Activated CD4-positive, alpha-beta T cell treated with anti-CD3 and anti-CD28 coated beads for 24 hours (primary cell): Measurements from ENCODE around the gene DEPDC5.

Experiments
- DNase-seq, 2 donors: peaks; one replicate each; pipeline ENCODE4 v3.0.0-alpha.2; 2020; ENCODE audit warnings: low read depth in 2 of 2

The DEPDC5 gene

DNA sequence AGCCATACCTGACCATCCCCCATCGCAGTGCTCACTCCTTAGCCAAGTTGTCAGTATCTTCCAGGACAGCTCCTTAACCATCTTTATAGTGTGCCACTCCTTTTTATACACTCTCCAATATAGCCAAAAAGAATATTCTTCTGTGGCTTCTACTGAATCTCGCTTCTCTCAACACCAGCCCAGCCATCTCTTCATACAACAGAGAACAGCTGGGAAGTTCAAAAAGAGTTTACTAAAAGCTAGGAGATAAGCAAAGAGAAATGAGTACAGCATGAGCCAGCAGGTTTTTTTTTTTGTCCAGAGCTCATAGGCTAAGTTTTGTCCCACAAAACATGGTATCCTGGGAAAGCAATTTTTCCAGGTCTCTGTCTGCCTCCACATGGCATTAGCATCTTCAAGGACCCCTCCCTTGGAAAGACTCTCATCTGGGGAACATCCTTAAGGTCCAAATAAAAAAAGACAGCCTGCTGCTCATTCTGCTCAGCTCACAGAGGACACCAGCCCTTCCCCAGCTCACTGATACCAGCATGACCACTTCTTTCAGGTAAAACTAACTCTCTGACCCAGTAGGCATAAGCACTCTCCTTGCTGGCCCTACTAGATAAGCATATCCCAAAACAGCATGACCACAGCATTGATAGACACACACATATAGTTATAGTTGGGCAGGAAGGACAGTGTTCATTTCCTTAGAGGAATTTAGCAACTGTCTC is 141.7 kb downstream of the DEPDC5 start:
- DNase-seq = no peak

DNA sequence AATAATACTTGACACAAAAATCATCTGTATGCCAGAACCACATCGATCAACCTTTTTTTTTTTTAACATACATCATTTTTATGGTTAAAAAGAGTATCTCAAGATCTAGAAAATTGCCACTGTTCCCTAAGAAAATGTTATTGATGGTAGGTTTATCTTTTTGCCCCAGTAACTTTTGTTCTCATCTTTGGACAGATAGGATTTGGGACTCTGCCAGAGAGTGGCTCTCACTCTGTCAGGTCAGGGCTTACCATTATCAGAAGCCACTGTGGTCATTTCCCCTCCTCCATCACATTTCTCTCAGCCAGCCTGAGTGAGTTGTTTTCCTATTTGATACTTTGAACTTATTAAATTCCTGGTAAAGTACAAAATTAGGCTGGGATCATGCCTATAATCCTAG is 142.7 kb downstream of the DEPDC5 start:
- DNase-seq = no peak

DNA sequence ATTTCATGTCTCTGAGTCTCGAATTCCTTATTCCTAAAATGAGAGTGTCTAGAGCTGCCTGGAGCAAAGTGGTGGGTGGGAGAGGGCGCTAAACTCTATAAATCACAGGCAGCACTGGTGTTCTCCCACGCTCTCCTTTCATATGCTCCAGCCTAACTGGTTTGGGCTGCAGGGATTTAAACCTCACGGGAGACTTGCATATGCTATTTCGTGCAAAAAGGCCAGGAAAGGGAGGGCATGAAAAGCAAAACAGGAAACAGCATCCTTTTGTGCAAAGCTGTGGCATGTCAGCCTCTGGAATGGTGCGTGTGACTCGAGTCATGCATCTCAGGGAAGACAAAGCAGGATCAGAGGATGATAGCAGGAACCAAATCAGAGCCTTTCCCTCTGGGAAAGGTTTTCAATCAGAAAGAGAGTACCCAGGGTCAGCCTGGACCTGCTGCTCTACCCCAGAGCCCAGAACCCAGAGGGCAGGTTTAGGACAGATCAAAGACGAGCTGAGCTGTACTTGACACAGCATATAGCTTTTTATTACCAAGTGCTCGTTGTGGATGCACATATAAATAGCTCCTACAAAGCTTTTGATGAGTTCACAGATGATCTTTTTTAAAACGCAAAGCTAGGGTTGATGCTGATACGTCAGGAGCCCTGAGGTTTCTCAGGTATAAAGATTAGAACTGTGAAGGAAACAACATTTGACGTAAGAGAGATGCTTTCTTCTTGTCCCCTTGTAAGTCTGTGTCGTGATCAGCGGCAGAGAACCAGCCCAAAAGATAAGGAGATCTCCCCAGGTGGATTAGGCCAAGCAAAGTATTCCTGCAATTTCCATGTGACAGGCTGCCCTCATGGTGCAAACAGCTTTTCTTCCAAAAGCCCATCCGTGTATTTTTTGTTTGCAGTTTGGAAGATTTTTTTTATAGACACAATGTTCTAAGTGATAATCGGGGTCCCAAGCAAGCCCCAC is 144.3 kb downstream of the DEPDC5 start:
- DNase-seq = no peak

DNA sequence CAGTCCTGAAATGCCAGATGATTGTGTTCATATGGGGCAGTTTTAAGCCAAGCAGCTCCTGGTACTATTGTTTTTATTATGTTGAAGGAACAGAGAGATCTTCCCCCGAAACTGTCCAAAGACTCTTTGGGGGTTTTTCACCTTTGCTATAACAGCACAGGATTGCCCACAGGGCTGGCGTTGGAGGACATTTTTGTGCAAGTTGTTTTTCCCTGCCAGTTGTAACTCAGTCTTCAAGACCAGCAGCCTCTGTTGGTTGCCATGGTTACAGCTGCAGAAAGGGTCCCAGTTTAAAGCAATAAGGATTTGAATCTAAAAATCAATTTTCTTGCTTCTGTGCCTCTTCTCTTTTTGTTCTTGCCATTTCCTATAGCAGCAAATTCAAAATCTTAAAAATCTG is 145.1 kb downstream of the DEPDC5 start:
- DNase-seq = no peak

DNA sequence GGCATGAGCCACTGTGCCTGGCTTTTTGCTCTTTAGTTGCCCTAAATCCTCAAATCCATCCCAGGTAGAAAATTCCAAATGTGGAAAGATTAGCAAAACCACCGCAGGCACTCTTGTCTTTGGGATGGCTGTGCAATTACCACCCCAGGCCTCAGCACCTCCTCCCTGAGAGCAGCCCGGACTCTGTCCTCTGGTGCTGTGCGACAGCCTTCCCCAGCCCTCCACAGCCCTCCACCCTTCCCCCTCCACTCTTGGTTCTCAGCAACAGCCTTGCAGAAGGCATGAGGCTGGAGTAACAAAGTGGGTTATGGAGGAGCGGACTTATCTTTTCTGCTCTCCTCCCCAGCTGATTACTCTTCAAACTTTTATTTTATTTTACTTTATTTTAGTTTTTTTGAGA is 145.8 kb downstream of the DEPDC5 start:
- no peak for DNase-seq

DNA sequence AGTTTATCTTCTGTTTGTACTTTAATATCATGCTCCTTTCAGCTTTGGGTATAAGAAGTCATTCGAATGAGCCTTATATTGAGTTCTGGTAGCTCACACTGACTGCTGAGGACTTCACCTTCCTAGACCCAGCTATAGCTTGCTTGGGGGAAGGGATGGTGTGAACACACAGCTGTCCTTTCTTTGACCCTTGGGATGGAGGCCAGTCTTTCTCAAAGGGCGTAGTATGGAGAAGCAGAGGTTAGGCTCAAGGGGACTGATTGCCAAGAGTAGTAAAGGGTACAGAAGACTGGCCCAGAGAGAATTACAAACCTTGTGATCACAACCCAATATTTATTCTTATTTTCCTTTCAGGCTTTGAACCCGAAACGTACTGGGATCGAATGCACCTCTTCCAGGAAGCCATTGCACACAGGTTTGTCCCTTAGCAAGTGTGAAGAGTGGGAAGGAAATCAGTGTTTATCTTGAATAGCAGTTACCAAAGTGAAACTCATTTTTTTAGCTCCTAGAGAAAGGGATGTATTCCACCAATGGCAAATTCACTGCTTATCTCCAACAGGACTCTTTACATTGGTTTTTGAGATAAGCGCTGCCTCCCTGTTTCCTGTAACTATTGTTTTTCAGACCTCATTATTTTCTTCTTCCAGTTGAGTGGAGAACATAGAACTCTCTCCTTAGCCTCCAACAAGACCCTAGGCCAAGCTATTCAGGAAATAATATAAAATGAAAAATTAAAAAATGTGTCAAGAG is 147.7 kb downstream of the DEPDC5 start:
- DNase-seq = no peak

DNA sequence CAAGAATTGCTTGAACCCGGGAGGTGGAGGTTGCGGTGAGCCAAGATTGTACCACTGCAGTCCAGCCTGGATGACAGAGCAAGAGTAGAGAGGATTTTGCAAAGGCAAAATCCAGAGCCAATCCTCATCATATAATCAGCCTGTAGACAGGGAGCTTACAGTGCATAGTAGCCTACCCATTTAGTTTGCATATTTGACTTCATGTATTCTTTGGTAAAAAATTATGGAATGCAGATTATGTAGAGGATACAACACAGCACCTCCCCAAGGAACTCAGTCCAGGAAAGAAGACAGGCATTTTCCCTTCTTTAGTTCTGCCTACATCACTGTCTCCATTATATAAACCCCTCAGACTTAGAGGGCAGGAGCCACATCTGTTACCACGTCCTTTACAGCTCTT is 150.8 kb downstream of the DEPDC5 start:
- no peak for DNase-seq

DNA sequence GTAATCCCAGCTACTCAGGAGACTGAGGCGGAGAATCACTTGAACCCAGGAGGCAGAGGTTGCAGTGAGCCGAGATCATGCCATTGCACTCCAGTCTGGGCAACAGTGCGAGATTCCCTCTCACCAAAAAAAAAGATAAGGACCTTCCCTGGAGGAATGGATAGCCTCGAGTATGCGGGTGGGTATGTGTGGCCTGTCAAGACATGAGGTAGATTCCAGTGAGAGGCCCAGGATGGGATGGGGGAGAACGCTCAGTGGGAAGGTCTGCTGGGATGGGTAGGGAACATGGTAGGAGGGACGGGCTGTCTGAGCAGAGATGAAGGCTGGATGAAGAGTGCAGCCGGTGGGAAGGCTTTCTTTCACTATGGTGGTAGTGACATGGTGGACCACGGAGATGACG is 151.5 kb downstream of the DEPDC5 start:
- DNase-seq = no peak

DNA sequence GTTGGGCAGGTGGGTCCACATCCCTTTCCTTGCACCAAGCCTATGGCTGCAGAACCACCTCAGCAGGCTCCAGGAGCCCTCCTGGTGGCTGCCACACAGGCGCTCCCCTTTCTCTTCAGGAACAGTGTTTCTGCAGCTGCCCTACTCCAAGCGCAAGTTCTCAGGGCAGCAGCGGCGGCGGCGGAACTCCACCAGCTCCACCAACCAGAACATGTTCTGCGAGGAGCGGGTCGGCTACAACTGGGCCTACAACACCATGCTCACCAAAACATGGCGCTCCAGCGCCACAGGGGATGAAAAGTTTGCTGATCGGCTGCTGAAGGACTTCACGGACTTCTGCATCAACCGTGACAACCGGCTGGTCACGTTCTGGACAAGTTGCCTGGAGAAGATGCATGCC is 152.3 kb downstream of the DEPDC5 start:
- DNase-seq = no peak

DNA sequence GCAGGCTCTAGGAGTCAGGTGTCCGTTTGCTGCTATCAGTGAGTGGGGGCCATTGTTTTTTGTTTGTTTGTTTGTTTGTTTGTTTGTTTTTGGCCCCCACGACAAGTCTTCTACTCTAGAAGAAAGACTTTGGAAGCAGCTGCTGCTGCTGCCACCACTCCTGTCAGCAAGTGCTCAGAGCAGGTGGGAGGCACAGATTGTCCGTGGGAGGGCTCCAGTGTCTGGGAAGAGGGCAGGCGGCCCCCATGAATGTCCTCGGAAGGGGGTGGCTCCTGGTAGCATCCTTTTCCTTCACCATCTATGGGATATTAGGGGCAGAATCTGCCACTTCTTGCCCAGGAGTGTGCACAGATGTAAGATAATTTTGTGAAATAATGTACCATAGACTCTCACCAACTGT is 152.8 kb downstream of the DEPDC5 start:
- no peak for DNase-seq

DNA sequence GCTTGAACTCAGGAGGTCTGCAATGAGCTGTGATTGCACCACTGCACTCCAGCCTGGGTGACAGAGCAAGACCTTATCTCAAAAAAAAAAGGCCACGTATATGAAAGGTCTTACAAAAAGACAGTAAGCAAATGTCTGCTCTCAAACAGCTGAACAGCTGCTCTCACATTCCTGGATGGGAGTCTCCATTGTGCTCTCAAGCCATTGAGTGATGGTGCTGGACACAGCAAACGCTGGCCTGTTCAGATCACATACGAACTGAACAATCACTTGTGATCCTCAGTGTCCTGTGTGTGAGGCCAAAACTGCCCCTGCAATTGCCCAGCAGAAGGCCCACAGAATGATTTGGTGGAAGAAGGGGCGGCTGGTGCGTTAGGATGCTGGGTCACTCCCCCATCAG is 156.2 kb downstream of the DEPDC5 start:
- DNase-seq = no peak

DNA sequence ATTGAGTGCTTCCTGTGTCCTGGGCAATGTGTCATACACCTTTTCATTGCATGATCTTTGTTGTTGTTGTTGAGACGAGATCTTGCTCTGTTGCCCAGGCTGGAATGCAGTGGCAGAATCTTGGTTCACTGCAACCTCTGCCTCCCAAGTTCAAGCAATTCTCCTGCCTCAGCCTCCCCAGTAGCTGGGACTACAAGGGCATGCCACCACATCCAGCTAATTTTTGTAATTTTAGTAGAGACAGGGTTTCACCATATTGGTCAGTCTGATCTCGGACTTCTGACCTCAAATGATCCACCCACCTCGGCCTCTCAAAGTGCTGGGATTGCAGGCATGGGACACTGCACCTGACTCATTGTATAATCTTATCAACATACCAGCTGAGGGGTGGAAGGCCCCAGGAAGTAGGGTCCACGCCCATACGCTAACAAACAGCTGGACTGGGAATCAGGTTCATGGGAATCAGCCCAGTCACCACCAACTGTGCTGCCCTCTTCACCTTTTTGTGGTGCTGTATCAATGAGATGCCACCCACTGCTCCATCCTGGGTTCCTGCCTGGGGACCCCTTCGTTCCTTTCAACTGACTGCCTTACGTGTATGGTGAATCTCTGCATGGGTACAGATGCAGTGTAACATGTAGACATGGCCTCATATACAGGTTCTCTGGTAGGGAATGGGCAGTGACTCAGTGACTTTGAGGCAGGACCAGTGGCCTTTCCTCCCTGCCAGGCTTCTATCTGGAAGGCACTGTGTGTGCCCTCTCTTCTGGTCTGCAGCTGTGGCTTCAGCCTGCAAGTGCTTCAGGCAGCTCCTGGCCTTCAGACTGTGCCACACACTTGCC is 158.0 kb downstream of the DEPDC5 start:
- DNase-seq = no peak

DNA sequence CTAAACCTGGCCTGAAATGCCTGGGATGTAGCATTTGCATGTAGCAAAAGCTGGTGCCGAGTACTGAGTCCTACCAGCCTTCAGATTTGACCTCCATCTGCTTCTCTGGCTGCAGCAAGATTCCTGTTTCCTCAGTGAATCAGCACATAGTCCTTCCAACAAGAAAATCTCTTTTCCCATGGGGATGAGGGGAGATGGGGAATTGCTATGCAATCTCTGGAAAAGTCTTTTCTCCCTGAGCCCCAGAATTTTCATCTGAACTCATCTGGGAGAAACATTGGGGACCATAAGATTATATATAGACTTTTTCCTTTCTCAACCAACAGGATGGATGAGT is 158.6 kb downstream of the DEPDC5 start:
- DNase-seq = no peak

DNA sequence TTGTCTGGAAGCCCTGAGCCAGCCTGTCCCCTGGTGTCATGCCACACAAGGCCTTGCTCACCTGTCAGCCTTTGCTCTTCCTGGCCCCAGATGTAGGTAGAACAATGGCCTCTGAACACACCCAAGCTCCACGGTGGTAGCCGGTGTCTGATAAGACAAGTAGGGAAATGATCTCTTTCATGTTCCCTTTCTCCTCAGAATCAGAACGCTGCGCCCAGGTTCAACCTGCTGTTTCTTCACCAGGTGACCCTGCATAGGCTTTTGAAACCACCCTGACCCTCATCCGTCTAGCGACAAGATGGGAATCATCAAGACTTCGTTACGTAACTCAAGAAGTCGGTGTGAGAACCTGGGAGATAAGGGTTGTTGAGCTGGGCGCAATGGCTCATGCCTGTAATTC is 161.8 kb downstream of the DEPDC5 start:
- no peak for DNase-seq

DNA sequence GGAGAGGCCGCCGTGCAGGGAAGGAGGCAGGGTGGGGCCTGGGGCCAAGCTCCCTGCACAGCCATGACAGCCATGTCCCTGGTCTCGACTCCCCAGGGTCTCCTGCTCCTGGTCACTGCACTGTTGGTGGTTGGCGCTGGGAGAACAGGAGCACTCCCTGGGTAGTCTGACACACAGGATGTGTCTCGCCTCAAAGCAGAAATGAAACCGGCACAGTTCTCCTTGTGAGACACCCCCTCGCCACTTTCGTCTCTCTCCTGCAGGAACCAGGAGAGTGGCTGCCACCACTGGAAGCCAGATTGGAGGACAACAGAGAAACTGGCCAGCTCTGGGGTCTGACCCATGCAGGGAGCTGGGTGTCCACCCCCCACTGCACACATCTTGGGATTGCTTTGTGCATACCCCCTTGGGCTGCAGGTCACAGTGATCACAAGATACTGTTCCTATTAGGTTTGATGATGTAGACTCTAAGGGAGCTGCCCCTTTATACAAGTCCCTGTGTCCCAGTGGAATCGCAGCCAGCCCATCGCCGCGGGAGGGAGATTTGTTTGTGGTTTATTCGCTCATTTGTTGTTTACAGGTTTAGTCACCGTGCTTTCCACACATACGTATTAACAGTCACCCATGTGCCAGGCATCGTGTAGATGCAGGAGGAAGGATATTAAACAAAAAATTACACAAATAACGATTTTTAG is 163.6 kb downstream of the DEPDC5 start:
- no peak for DNase-seq

DNA sequence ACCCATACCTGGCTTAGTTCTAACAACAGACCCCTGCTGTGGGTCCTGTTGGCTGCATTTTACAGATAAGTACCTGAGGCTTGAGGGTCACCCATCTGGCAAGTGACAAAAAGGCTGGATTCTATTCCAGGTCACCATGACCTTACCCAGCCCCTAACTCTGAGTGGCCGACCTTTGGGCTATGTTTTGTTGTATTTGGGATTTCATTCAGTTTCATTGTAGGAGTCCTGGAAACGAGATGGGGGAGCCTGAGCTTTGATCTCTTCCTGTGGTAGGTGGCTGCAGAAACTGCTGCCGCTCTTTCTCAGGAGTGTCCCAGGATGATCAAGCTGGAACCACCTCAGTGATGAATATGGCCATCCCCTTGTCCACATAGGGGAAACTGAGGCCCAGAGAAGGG is 165.9 kb downstream of the DEPDC5 start:
- DNase-seq = no peak

DNA sequence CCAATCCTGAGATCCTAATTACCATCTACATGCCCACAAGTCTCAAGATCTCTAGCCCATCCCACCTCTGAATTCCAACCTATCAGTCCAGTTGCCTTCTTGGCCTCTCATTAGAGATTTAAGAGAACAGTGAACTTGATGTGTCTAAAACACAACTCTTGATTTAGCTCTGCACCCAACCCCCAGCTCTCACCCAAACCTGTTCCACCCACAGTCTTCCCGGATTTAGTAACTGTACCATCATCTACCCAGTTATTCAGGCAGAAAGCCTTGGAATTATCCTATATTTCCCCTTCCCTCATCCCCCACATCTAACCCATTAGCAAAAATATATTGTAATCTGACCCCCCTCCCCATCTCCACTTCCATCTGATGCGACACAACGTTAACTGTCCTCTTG is 166.5 kb downstream of the DEPDC5 start:
- no peak for DNase-seq

DNA sequence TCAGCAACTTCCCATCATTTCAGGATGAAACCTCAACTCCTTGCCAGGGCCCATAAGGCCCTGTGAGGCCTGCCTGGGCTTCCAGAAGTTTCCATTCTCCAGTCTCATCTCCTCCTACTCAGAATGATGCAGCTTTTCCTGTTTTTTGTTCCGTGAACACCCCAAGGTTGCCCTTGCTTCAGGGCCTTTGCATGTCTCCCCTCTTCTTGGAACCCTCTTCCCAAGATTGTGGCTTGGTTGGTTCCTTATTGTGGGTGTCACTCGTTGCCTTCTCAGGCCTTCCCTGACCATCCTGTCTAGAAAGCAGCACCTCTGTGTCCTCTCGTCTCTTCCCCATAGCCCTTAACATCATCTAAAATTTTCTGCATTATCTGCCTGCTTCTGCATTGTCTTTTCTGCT is 167.3 kb downstream of the DEPDC5 start:
- no peak for DNase-seq

DNA sequence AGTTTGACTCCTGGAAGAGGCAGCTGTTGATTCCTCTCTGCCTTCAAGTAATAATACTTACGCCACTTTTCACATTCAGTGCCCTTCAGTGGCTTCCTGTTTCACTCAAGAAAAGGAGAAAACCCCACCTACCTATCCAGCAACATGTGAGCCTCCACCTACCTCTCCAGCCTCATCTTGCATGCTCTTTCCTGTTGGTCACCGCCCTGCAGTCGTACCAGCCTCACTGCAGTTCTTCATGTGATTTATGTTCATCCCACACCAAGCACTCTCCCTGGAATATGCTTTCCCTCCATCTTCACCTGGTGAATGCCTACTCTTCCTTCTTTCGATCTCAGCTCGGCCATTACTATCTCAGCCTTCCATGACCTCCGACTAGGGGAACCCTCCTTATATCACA is 168.7 kb downstream of the DEPDC5 start:
- no peak for DNase-seq

DNA sequence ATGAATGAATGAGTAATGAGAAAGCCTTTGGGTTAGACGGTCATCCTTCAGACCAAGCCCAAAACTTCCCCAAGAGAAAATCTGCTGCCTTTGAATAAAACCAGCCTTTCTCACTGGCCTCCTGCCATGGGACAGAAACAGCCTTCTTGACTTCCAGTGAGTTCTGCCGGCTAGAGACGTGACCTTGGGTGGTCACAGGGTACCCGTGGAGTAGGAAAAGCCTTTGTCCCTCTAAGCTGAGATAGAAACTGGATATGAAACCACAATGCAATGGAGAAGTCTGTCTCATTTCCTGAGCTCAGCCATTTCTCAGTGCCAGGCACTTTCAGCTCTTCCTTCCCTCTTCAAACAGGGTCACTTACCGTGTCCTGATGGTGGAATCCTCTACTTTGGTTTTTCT is 169.3 kb downstream of the DEPDC5 start:
- DNase-seq = no peak

DNA sequence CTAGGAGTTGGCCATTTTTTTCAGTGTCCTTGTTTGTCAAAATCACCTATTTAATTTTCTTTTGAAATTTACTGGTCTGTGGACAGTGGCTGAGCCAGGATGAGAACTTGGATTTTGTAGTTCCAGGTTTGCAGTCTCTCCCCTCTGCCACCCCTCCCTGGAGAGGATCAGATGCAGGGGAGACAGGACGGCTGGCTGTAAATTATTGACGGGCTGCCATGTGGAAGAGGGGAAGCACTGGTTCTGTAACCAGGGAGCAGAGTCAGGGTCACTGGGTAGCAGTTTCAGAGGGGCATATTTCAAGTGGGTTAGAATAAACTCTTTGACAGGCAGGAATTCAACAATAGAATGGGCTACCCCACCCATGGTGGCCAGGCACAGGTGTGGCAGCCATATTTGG is 169.9 kb downstream of the DEPDC5 start:
- no peak for DNase-seq
